Esophagus mucosa (tissue), 1 donor: ENCODE measurements around the gene TNRC6C. TPM values are rescaled to one million over a fixed set of nuclear protein-coding genes. Genes with fewer than 3 reads are reported as not detected.
"Not testable (repeated sequence)": the region's sequence is repeated elsewhere in the genome, so short reads cannot be mapped to it uniquely, and the experiment has no call there.

Source experiments
- ATAC-seq: fragments of 200-7000 bp; cut with Tn5 transposase; one replicate; pipeline ENCODE4 v1.9.1; 2020
- total RNA-seq: library from RNA; stranded (reverse); gene quantifications from one replicate; pipeline ENCODE4 v1.2.4, GENCODE V29; 2023
- donor health status: DM: yes; HTN: yes; CAD: no.

TNRC6C gene
- total RNA-seq, 1 donor from 2014 or later: 6.8 TPM

DNA sequence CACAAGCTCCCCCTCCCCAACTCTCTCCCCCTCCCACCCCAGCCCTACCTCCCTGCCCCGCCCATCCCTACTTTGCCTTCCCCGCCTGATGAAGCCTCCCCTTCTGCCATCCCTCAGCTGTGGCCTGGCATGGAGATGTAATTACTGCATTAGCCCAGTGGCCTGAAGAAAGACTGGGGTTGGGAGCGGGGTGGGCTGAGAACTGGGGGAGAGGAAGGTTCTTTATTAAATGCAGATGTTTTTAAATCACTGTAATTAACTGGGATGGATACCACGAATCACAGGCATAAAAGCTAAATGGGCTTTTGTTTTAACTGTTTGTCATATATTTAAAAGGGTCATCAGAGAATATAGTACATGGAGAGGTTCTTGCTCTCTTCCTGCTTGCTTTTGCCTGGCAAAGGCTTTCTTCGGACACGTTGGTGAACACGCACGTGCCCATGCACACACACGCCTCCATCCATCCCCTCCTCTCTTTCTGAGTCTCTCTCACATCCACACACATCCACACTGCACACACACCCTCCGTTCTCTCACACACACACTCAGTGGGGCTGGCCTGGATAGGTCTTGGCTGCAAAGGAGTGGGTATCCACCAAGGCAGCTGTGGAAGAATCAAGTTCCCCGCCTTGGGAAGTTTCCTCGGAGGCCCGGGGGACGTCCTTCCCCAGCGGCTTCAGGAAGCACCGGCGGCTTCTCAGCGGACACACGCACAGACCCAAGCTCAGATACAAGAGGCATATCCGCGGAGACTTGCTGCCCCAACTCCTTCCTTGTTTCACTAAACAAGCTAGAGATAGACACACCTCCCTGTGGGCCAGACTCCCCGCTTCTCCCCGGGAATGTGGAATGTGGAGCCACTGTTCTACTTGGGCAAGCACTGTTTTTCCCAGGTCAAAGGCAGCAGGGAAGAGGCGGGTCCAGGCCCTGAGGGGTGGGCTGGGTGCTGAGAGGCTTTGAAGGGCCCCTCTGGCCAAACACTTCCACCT lies 27.4 kb upstream of the TNRC6C start:
- ATAC-seq: no peak

DNA sequence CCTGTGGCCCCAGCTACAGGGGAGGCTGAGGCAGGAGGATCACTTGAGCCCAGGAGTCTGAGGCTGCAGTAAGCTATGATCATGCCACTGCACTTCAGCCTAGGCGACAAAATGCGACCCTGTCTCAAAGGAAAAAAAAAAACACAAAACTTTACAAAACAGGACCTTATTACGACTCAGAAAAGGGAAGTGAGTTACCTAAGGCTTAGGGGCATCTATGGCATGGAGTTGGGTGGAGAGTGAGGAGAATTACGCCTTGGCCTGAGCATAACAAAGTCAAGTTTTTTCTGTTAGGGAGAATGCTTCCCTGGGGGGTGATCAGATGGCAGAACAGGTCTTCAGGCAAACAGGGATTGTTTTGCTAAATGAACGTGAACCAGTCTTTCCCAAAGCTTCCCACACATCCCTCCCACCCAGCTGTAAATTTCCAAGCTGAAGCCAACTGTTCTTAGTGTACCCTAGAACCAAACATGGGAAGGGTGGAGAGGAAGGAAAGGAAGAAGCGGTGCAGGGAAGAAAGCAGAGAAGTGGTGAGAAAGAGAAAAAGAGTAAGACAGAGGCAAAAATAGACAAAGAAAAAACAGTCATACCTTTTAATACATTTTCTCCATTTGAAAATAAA lies 24.6 kb upstream of the TNRC6C start:
- ATAC-seq: no peak

DNA sequence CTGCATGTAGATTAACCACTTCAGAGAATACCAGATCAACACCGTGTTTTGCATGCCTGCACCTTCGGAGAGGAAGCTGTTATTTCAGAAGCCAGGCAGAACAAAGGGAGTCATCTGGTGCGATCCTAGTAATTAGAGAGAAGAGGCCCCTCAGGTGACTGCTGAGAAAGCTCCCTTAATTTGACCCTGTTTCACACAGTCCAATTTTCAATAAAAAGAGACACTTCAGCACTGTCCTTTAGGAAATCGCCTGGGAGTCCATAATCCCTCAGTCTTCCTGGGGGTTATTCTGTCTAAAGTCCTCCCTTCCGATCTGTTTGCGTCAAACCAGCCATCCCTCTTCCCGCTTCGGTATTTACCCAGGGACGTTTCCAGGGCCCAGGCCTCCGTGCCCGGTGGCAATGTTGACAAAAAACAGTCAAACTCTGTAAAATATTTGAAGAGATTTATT lies 23.4 kb upstream of the TNRC6C start:
- no peak for ATAC-seq

DNA sequence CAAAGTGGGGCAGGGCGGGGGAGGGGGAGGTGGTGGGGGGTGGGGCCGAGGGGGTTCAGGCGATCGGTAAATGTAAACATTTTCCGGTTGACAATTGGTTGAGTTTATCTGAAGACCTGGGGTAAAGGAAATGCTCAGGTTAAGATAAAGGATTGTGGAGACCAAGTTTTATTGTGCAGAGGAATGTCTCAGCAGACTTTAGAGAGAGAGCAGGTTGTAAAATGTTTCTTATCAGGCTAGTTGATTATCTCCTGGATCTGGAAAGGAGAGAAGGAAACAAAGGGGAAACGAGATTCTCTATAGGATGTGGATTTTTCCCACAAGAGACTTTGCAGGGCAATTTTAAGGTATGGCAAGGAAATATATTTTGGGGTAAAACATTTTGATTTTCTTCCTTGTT lies 22.8 kb upstream of the TNRC6C start:
- not testable (repeated sequence) for ATAC-seq

DNA sequence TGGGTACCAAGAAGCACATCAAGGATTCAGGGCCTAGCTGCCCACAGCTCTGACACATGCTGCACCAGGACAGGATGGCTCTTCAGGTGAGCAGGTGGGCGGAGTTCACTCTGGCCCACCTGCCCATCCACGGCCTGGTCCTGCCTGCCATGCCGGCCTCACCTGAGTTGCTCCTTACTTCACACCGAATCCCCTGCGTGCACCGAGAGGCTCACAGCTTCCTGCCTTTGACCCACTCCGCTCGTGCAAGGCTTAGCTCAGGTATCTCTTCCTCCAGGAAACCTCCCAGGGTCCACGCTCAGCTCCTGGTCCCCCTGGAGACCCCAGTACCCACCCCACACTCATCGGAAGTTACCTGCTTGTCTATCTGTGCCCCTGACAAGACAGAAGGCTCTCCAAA lies 21.6 kb upstream of the TNRC6C start:
- no peak for ATAC-seq

DNA sequence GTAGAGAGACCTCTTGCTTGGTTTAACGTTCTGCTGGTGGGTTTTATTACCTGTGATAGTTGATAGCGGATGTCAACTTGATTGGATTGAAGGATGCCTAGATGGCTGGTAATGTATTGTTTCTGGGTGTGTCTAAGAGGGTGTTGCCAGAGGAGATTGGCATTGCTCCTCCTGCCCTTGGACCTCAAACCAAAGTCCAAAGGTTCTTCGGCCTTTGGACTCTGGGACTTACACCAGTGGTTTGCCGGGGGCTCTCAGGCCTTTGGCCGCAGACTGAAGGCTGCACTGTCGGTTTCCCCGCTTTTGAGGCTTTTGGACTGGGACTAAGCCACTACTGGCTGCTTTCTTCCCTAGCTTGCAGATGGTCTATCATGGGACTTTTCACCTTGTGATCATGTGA lies 17.5 kb upstream of the TNRC6C start:
- no peak for ATAC-seq

DNA sequence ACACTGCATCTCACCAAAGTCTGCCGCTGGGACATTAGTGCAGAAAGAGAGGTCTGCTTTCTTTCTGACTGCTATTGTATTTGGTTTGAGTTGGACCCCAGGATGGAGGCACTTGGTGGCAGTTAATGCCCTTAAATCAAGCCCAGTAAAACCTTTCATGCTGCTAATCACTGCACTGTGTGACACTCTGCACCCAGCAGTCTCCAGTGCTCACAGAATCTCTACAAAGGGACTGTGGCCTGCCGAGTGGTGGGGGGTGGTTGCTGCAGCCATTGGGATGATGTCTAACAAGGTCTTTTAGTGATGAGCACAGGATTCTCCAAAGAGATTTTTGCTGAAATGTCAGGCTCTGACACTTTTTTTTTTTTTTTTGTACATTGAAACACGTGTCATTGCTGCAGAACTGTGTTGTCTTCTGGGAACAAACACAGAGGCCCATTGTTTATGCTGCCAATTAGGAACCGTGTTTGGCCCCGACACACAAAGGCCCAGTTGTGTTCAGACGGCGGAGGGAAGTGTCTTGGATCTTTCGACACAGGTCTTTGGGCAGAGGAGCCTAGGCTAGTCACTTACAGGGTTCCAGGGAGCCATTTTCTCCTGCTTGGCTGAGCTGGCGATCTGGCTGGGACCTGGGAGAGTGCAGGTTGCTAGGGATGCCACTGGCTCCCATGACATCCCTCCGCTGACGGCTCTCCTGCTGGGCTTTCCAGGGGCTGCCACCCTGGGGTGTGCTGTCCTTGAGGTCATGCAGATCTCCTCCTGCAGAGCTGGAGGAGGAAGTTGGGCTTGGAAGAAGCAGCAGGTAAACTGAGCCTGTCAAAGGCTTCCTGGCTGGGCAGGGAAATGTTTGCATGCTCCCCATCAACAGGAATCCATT lies 16.2 kb upstream of the TNRC6C start:
- ATAC-seq: no peak

DNA sequence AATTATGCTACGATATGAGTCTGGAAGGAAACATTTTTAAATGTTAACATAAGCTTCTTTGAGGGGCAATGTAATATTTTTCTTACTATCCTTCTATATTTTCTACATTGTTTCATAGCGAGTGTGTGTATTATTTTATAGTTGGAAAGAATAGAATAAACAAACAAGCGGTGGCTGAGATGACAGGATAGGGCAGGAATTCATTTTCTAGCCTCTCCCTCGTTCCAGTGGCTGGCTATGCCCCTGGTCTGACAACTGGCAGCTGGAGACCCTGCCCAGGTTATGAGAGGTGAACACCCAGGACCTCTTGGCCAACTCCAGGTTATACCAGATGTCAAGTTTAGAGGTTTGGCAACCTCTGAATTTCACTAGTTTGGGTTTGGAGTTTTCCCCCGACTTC lies 14.5 kb upstream of the TNRC6C start:
- ATAC-seq: no peak

DNA sequence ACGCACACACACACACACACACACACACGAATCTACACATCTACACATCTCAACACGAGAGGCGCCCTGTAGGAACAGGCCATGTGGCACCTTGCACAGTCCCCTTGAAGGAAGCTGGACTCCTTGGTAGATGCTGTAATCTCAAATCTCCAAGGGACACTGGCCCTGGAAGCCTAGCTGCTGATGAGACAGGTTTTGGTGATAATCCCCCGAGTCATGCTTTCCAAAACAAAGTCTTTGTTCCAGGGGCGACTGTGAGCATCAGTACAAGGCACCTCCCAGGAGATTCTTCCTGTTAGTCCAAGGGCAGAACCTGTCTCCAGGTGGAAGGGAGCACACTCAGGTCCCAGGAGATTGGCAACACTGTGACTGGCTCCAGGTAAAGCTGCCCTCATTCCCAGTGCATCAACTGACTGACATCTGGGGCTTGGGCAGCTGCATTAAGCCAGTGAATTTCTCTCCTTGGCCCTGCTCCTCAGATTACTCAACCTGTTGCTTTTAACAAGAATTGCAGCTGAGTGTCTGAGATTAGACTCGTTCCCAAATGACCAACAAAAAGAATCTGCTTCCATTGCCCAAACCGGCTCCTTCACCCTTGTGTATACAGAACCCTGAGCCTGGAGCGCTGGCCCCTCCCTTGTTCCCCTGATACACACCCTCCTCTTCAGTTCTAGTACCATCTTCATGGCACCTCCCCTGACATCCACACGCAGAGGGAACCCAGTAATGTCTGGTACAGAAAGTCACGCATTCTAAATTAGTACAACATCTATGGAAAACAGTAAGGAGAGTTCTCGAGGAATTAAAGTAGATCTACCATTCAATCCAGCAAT lies 13.9 kb upstream of the TNRC6C start:
- no peak for ATAC-seq

DNA sequence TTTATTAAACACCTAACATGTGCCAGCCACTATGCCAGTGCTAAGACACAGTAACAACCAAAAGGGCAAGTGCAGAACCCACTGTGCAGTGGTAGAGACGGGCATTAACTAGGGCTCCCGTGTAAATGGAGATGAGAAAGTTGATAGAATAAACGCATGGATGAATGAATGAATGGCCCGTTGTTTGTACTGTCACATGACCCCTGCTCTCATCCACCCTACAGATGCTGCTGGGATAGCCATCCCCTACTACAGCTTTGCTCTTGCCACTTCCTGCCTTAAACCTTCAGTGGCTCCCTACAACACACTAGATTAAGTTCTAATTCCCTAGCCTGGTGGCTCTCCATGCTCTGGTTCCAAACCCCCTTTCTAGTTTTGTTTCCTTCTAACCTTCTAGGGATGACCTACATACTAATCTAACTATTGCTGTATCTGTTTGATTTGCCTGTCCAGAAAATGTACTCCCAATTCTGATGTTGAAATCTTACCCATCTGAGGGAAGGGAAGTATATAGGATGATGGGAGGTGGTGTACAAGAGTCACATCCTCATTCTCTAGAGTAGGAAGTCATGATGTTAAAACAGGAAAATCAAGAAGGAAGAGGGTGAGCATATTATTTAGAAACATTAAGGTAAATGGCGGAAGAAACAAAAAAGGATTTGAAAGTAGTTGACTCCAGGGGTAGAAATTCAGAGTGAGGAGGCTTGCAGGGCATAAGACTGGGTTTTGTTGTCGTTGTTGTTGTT lies 11.4 kb upstream of the TNRC6C start:
- ATAC-seq: no peak

DNA sequence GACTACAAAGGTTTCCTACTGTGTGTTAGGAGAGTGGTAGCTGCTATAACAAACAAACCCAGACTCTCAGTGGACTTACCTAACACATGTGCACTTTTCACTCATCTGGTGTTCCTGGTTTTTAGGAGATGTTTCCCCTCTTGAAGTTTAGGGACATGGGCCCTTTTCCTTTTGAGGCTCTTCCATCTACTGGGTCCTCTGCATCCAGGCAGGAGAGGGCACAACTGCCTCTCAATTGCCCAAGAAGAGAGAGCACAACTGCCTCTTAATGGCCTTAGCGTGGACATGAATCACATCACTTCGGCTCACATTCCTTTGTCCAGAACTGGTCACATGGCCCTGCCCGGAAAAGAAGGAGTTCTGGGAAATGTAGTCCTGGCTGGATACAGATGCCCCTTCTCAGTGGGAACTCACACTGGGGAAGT lies 9.8 kb upstream of the TNRC6C start:
- ATAC-seq: peak; percentile 31

DNA sequence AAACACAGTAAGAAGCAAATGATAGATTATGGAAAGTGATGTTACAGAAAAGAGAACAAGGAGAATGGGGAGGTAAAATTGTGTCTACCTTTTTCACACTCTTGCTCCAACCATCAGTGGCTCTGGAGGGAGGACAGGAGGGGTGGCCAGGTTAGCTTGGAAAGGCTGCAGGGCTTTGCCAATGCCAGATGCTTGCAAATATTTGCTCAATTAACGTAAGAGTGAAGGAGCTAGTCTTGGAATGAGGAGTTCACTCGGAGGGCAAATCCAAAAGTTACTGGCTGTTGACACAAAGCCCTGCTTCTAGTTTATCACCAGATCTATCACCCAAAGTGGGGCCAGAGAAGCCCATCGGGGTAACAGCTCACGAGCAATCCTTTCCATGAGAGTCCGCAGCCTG lies 7.4 kb upstream of the TNRC6C start:
- no peak for ATAC-seq

DNA sequence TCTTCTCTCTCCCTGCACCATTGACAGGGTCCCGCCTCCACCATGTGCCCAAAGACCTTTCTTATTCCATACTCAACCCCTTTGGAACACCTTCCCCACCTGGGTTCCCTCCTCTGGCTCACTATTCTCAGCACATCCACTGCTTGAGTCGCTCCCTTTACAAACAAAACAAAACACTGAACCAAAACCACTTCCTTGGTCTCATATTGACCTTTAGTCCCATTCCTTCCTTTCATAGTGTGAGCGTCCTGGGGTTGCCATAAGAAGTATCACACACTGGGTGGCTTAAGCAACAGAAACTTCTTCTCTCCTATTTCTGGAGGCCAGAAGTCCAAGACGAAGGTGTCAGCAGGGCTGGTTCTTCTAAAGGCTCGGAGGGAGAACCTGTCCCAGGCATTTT lies 6.1 kb upstream of the TNRC6C start:
- no peak for ATAC-seq

DNA sequence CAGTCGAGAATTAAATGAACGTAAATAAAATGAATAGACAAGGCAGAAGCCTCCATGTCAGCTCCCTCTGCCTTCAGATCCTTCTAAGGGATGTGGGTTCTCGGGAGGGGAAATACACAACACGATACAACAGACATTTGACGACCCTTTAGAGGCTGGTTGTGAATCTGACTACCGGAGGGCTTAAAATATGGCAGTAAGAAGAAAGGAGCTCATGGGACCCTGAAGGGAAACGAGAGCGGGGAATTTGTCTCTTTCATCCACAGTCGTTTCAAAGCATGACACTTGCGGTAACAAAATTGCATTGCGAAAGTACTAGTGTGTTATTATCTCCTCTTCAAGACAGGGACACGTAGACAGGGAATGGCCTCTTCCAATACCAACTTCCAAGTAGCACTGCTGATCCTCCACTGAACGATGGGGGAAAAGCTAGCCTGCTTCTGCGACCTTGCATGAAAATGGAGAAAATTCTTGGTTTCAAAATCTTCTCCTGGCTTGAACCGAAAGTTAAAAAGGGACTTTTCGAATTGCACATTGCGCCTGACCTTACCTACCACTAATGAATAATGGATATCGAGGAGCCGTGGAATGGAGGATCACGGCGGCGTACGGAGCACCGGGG lies 1.2 kb upstream of the TNRC6C start:
- no peak for ATAC-seq

DNA sequence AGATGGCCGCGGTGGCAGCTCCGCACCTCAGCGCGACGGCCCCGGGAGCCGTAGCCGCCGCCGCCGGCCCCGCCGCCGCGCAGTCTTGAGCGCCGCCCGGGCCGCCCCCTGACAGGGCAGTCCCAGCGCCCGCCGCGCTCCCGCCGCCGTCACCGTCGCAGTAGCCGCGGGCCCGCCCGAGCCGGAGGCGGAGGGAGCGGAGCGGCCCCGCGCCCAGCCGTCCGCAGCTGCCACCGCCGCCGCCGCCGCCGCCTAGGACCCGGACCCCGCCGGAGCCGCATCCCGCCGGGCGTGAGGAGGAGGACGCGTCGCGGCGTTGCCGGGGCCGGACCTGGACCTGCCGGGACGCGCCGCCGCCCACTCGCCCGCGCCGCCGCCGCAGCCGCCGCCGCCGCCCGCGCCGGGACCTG lies 218 bp downstream of the TNRC6C start:
- no peak for ATAC-seq

DNA sequence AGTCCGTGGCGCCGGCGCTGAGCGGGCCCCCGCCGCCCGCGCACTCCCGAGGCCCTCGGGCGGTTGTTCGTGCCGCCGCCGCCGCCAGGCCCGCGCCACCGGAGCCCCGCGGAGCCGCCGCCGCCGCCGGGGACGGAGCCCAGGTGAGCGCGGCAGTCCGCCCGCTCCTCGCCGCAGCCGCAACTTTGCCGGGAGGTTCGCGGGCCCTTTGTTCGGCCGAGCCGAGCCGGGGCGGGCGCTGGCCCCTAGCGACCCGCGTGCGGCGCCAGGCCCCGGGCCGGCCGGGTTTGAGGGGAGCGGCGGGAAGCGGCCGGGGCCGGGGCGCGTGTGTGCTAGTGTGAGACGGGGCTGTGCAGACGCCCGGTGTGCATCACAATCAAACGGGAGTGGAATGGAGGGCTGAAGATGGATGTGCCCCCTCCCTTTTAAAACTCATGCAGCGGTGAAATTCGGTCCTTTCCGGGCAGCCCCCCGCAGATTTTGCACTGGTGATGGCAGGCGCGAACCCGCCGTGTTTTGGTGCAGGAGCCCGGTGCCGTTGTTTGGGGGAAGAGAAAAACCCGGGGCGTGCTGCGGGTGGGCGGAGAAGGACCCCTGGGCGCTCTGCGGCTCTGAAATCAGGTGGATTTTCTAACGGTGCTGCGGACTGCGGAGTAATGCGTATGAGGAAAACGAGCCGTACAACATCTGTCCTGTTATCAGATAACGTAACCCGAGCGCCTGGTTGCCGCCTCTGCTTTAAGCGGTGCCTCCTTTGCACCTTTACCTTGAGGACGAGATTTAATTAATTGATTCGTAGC lies 823 bp downstream of the TNRC6C start:
- no peak for ATAC-seq

DNA sequence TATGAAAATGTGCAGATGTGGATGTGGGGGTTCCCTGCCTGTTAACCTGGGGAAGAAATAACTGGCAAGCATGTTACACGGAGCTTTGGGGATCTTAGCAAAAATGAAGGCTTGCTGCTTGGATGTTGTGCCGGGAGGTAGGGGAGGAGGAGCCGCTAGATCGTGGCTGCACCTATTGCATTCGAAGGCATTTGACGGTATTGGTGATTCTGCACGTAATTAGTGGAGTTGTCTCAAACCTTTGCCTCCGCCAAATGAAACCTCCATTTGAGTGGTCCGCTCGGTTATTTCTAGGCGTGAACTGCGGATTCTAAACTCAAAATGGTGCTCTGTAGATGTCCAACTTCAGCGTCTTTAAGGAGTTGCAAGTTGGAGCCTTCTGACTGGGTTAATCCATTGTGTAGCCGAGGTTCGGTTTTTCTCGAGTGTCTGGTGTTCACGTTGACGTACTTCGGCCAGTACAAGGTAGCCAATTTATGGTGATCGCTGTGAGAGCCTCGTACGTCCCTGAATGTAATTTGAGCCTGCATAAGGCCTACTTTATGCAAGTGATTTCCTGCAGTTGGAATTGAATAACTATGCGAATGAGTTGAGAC lies 1.5 kb downstream of the TNRC6C start:
- no peak for ATAC-seq

DNA sequence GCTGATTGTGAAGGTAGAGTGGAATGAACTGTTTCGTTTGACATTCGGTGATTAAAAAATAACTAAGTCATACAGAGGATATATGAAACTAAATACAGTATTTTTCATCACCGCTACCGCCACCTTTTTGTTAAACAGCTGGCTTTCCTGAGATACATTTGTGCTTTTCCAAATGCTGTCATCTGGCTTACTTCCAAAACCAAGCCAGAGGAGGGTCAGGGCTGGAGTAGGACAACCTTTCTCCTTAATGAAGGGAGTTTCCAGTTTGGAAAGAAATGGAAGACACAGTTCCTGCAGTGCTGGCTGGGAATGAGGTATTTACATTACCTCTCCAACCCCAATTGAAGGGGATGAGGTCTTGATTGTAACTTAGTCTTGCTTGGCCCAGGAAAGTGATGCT lies 3.2 kb downstream of the TNRC6C start:
- ATAC-seq: no peak

DNA sequence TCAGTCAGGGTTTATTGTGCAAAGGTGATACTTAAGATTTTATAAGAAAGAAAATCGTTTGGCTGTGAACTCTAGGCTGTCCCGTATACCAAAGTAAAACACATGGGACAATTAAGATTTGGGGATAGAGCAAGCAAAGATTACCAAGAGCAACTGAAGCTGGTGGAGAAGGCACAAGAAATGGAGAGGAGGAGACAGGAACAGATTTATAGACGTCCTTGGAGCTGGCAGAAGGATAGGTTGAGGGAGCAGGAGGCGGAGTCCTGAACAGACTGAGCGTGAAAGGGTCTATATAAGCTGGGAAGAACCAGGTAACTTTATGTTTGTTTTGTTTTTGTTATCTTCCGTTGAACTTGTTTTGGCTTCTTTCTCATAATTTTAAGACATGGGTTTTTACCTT lies 3.8 kb downstream of the TNRC6C start:
- ATAC-seq: no peak

DNA sequence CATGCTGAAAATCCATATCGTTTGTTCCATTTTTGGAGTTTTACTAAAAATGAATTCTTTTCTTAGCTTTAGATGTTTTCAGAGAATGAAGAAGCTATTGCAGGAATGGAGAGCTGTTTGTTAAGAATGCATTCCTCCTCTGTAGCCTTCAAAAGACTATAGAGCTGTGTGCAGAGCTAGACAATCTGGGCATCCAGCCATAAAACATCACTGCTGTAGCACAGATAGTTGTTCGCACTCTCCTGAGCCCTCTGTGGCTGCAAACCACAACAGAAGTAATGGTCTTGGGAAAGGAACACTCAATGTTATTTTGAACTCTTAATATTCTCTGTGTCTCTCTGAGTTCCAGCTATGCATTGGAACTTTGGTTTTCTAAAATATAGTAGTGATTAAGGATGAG lies 4.9 kb downstream of the TNRC6C start:
- ATAC-seq: no peak
